ENCODE results near the gene CDHR1.

- TF ChIP-seq CTCF (IDR thresholded peaks at IDR 0.05) (no peak), POLR2A (IDR thresholded peaks at IDR 0.05) (no peak)
Measured at GRCh38 chr10:84149854-84150253, 44.5 kb upstream of the CDHR1 start.
